ENCODE measurements around the gene HAP1.
"Not testable (repeated sequence)": the region's sequence is repeated elsewhere in the genome, so short reads cannot be mapped to it uniquely, and the experiment has no call there.

Gene HAP1

DNA sequence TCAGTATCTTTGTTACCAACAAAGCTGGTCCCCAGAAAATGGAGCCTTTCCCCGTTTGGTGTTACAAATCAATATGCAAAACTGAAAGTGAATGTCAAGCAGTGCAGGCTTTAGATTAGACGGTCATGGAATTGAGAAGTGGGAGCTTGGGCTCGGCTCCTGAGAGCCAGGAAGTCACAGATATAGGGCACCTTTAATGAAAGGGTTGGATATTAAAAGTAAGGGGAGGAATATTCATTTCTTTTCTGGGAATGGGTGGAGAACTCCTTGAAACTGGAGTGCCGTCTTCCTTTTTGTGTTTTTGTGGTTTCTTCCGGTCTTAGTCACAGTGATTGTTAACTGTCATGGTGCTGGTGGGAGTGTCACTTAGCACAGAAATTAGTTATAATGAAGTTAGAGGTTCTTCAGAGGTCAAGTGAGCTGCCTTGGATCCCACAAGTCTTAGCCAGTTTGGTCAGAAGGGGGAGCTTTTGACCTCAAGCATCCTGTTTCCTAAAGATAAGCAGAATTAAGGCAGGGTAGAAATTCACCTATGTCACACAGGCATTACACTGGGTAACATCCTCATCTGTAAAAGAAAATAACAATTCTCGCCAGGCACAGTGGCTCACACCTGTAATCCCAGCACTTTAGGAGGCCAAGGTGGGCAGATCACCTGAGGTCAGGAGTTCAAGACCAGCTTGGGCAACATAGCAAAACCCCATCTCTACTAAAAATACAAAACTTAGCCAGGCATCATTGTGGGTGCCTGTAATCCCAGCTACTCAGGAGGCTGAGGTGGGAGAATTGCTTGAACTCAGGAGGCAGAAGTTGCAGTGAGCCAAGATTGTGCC lies 55.3 kb downstream of the HAP1 start:
- TF ChIP-seq EZH2phosphoT487 (IDR thresholded peaks at IDR 0.05; ENCODE audit: low read length): no peak
- TF ChIP-seq, protein P1, sequence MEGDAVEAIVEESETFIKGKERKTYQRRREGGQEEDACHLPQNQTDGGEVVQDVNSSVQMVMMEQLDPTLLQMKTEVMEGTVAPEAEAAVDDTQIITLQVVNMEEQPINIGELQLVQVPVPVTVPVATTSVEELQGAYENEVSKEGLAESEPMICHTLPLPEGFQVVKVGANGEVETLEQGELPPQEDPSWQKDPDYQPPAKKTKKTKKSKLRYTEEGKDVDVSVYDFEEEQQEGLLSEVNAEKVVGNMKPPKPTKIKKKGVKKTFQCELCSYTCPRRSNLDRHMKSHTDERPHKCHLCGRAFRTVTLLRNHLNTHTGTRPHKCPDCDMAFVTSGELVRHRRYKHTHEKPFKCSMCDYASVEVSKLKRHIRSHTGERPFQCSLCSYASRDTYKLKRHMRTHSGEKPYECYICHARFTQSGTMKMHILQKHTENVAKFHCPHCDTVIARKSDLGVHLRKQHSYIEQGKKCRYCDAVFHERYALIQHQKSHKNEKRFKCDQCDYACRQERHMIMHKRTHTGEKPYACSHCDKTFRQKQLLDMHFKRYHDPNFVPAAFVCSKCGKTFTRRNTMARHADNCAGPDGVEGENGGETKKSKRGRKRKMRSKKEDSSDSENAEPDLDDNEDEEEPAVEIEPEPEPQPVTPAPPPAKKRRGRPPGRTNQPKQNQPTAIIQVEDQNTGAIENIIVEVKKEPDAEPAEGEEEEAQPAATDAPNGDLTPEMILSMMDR (IDR thresholded peaks at IDR 0.05; ENCODE audit: low read length): peak; percentile 46
- DNase-seq: peak; percentile 87
- H3K9me2 ChIP-seq (replicated peaks; ENCODE audit: insufficient read depth, low read length): no peaks in the 10 kb centered on the region
- H3K4me1 ChIP-seq (ENCODE audit: low read length): peaks cover 23% of the 10 kb centered on the region
- H3K4me3 ChIP-seq (ENCODE audit: low read length): peak overlapping the region; percentile 53
- H3K79me2 ChIP-seq (ENCODE audit: low read length): no peaks in the 10 kb centered on the region
- H3K9ac ChIP-seq (ENCODE audit: low read length): peak overlapping the region; percentile 51
- H3K27ac ChIP-seq (ENCODE audit: low read length): peak overlapping the region; percentile 73
- H3K27me3 ChIP-seq (replicated peaks; ENCODE audit: insufficient read depth, low read length): no peaks in the 10 kb centered on the region
- no peaks in the 10 kb centered on the region for H3K9me3 ChIP-seq (replicated peaks; ENCODE audit: insufficient read depth, low read length)
- H4K20me1 ChIP-seq (ENCODE audit: insufficient read depth, low read length): no peaks in the 10 kb centered on the region
- peak overlapping the region; percentile 80 for H3K4me2 ChIP-seq (ENCODE audit: low read depth, low read length)
- peak overlapping the region; percentile 67 for H2AFZ ChIP-seq (ENCODE audit: low read length)
- no peaks in the 10 kb centered on the region for H3K36me3 ChIP-seq (replicated peaks; ENCODE audit: insufficient read depth, low read length)
- peaks cover 16% of the 10 kb centered on the region for H3F3A ChIP-seq (ENCODE audit: insufficient read depth, low read length)

DNA sequence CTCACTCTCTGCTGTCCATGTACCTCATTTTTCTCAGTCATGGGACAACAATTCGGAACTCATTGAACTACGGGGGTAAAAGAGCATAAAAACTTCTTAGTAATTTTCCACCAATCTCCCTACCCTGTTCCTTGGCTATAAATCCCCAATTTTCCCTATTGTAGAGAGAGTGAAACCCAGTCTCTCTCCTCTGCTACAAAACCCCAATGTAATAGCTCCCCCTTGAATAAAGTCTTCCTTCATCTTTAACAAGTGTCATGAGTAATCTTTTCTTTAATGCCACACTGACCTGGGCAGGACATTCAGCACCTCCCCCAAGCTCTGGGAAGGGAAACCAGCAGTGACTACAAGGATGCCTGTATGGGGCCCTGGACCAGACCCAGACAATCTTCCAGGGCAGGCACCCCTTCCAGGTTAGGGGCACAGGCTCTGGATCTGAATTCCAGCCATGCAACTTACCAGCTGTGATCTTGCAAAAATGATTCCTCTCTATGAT lies 56.0 kb downstream of the HAP1 start:
- no peak for DNase-seq
- no peaks in the 10 kb centered on the region for H3K9me2 ChIP-seq (replicated peaks; ENCODE audit: insufficient read depth, low read length)
- peaks cover 23% of the 10 kb centered on the region for H3K4me1 ChIP-seq (ENCODE audit: low read length)
- H3K27me3 ChIP-seq (replicated peaks; ENCODE audit: insufficient read depth, low read length): no peaks in the 10 kb centered on the region
- H3K9ac ChIP-seq (ENCODE audit: low read length): peak overlapping the region; percentile 51
- no peaks in the 10 kb centered on the region for H3K36me3 ChIP-seq (replicated peaks; ENCODE audit: insufficient read depth, low read length)
- peak overlapping the region; percentile 73 for H3K27ac ChIP-seq (ENCODE audit: low read length)
- H3K4me3 ChIP-seq (ENCODE audit: low read length): peak overlapping the region; percentile 53
- H2AFZ ChIP-seq (ENCODE audit: low read length): peak overlapping the region; percentile 67
- no peaks in the 10 kb centered on the region for H4K20me1 ChIP-seq (ENCODE audit: insufficient read depth, low read length)
- H3K9me3 ChIP-seq (replicated peaks; ENCODE audit: insufficient read depth, low read length): no peaks in the 10 kb centered on the region
- no peaks in the 10 kb centered on the region for H3K79me2 ChIP-seq (ENCODE audit: low read length)
- peak overlapping the region; percentile 80 for H3K4me2 ChIP-seq (ENCODE audit: low read depth, low read length)
- H3F3A ChIP-seq (ENCODE audit: insufficient read depth, low read length): peaks cover 16% of the 10 kb centered on the region
- TF ChIP-seq EZH2phosphoT487 (IDR thresholded peaks at IDR 0.05; ENCODE audit: low read length) (no peak), EZH2 (optimal IDR thresholded peaks at IDR 0.05; ENCODE audit: low read depth, low read length) (no peak)
- TF ChIP-seq, protein P1 (IDR thresholded peaks at IDR 0.05; ENCODE audit: low read length): no peak

DNA sequence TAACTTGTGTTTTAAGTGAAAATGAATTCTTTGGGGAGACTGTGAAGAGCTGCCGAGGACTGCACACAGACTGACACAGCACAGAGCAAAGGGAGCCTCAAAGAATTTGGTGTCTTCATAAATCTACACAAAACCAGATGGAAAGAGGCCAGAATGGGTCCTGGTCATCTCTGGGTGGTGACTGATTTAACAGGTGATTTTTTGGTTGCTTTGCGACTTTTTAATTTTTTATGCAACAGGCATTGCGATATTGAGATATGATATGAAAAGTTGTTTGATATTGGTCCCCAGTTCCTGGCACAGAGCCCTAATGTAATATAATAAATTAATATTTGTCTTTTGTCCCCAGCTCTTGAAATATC lies 58.4 kb downstream of the HAP1 start:
- Histone ChIP-seq H3K4me3 (ENCODE audit: low read length) (no peak overlapping the region), H3K27me3 (replicated peaks; ENCODE audit: insufficient read depth, low read length) (no peaks in the 10 kb centered on the region), H4K20me1 (ENCODE audit: insufficient read depth, low read length) (no peaks in the 10 kb centered on the region), H3K4me2 (ENCODE audit: low read depth, low read length) (peak overlapping the region; percentile 16; the same call in 1 of the 2 replicates), H2AFZ (ENCODE audit: low read length) (no peak overlapping the region), H3K9me3 (replicated peaks; ENCODE audit: insufficient read depth, low read length) (no peaks in the 10 kb centered on the region), H3K4me1 (ENCODE audit: low read length) (peaks cover 23% of the 10 kb centered on the region), H3K27ac (ENCODE audit: low read length) (peak overlapping the region; percentile 36; the same call in 1 of the 2 replicates), H3K79me2 (ENCODE audit: low read length) (no peaks in the 10 kb centered on the region), H3K9ac (ENCODE audit: low read length) (no peak overlapping the region), H3F3A (ENCODE audit: insufficient read depth, low read length) (peaks cover 16% of the 10 kb centered on the region), H3K9me2 (replicated peaks; ENCODE audit: insufficient read depth, low read length) (no peaks in the 10 kb centered on the region), H3K36me3 (replicated peaks; ENCODE audit: insufficient read depth, low read length) (no peaks in the 10 kb centered on the region)
- no peak for TF ChIP-seq EZH2phosphoT487 (IDR thresholded peaks at IDR 0.05; ENCODE audit: low read length)
- no peak for TF ChIP-seq EZH2 (optimal IDR thresholded peaks at IDR 0.05; ENCODE audit: low read depth, low read length)
- TF ChIP-seq, protein P1 (IDR thresholded peaks at IDR 0.05; ENCODE audit: low read length): no peak
- no peak for DNase-seq

DNA sequence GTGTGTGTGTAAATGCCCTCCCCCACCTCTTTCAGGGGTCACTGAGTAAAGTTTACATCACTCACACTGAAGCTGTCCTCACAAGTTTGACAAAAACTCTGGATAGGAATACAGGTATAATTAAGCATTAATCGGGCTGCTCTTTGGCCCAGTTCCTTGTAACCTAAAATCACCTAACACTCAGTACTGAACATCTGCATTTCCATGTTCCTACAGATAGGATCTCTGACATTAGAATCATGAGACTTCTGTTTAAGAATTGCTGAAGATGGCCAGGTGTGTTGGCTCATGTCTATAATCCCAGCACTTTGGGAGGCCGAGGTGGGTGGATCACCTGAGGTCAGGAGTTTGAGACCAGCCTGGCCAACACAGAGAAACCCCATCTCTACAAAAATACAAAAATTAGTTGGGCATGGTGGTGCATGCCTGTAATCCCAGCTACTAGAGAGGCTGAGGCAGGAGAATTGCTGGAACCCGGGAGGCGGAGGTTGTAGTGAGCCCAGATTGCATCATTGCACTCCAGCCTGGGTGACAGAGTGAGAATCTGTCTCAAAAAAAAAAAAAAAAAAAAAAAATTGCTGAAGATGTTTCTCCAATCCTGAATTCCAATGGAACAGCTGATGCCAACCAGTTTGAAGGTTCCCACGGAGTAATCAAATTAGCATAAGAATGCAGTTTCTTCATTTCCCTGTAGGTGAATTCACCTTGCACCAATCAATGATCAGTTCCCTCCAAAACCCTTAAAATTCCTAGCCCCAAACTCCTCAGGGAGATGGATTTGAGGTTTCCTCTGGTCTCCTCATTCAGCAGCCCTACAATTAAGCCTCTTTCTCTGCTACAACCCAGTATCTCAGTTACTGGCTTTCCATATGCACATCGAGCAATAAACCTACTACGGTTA lies 59.0 kb downstream of the HAP1 start:
- H3K36me3 ChIP-seq (replicated peaks; ENCODE audit: insufficient read depth, low read length); H2AFZ ChIP-seq (ENCODE audit: low read length); H3K9me2 ChIP-seq (replicated peaks; ENCODE audit: insufficient read depth, low read length); H3K4me2 ChIP-seq (ENCODE audit: low read depth, low read length); H4K20me1 ChIP-seq (ENCODE audit: insufficient read depth, low read length); H3K9me3 ChIP-seq (replicated peaks; ENCODE audit: insufficient read depth, low read length); H3K4me3 ChIP-seq (ENCODE audit: low read length); H3K27me3 ChIP-seq (replicated peaks; ENCODE audit: insufficient read depth, low read length); DNase-seq; H3K9ac ChIP-seq (ENCODE audit: low read length); H3K79me2 ChIP-seq (ENCODE audit: low read length): not testable (repeated sequence)
- peaks cover 16% of the 10 kb centered on the region for H3F3A ChIP-seq (ENCODE audit: insufficient read depth, low read length)
- peaks cover 23% of the 10 kb centered on the region for H3K4me1 ChIP-seq (ENCODE audit: low read length)
- peak overlapping the region; percentile 36; the same call in 1 of the 2 replicates for H3K27ac ChIP-seq (ENCODE audit: low read length)
